ENCODE results near the gene CBARP. TPM values are rescaled to one million over a fixed set of nuclear protein-coding genes. Genes with fewer than 3 reads are reported as not detected.

CBARP gene
- total and polyA plus RNA-seq, 9 of the 15 experiments (the other 6 are each of a cell fraction or from before 2014, with no cell fraction given): 0.03 to 8.9 (median 1.2) TPM; not detected in 1

DNA sequence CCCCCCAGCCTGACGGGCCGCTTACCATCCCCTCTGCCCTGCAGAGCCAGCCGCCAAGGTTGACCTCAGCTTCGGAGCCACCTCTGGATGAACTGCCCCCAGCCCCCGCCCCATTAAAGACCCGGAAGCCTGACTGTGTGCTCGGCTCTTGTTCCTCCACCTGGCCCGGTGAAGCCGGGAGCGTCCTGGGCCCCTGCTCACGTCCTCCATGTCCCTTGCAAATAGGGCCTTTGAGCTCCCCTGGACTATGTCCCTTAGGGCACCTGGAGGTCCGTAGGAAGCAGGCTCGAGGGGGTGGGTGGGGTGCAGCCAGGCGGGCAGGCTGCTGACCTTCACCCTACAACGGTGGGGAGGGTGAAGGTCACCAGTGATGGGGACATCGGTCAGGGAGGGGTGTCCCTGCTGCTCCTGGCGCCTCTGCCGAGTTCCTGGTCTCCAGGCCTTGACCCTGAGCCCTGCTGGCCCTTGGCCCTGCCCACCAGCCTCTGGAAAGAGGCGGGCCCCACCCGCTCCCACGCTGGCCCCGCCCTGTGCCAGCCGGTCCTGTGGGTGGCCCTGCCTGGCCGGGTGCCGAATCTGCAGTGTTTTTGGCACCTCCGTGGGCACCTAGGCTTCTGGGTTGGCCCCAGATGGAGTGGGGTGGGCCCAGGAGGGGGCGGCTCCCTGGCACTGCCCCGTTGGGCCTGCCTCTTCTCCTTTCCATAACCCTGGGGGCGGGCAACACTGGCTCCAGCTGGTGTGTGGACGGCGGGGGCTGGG, 7.1 kb upstream of the CBARP start (continued):
- TF ChIP-seq RNF219 (CRISPR knock-in tag; IDR thresholded peaks at IDR 0.05) (no peak), HNRNPL (IDR thresholded peaks at IDR 0.05; ENCODE audit: low read depth, low read length) (no peak), MAFK (IDR thresholded peaks at IDR 0.05; ENCODE audit: low read length) (no peak), MTA3 (IDR thresholded peaks at IDR 0.05; ENCODE audit: borderline replicate concordance) (no peak), ELF2 (CRISPR knock-in tag; IDR thresholded peaks at IDR 0.05) (no peak), PHB2 (IDR thresholded peaks at IDR 0.05; ENCODE audit: low read depth) (no peak), FIP1L1 (IDR thresholded peaks at IDR 0.05; ENCODE audit: low read depth, low read length, poor library complexity, severe bottlenecking) (no peak), HEY1 (CRISPR knock-in tag; IDR thresholded peaks at IDR 0.05; ENCODE audit: borderline replicate concordance) (no peak), ZNF766 (CRISPR knock-in tag; conservative IDR thresholded peaks at IDR 0.05) (no peak), CCNT2 (IDR thresholded peaks at IDR 0.05; ENCODE audit: borderline replicate concordance, extremely low read depth, insufficient read length, low read depth, low read length) (peak; percentile 7), KLF10 (CRISPR knock-in tag; IDR thresholded peaks at IDR 0.05) (no peak), TAF15 (IDR thresholded peaks at IDR 0.05; ENCODE audit: low read depth, low read length) (no peak), LARP7 (IDR thresholded peaks at IDR 0.05) (no peak), RBBP5 (IDR thresholded peaks at IDR 0.05; ENCODE audit: borderline replicate concordance, insufficient read depth, low read length, poor library complexity, severe bottlenecking) (no peak), SMARCE1 (IDR thresholded peaks at IDR 0.05) (no peak), NCOA6 (IDR thresholded peaks at IDR 0.05) (no peak), TAF1 (IDR thresholded peaks at IDR 0.05; ENCODE audit: control insufficient read depth, extremely low read depth, insufficient read depth, low read length, severe bottlenecking) (no peak), JUND (IDR thresholded peaks at IDR 0.05; ENCODE audit: borderline replicate concordance, low read depth, low read length) (no peak), JUND (tag; IDR thresholded peaks at IDR 0.05; ENCODE audit: borderline replicate concordance, low read depth, low read length) (no peak), ZBTB7A (IDR thresholded peaks at IDR 0.05; ENCODE audit: borderline replicate concordance, control insufficient read depth, low read depth, low read length) (no peak)
- TF ChIP-seq, protein P1, sequence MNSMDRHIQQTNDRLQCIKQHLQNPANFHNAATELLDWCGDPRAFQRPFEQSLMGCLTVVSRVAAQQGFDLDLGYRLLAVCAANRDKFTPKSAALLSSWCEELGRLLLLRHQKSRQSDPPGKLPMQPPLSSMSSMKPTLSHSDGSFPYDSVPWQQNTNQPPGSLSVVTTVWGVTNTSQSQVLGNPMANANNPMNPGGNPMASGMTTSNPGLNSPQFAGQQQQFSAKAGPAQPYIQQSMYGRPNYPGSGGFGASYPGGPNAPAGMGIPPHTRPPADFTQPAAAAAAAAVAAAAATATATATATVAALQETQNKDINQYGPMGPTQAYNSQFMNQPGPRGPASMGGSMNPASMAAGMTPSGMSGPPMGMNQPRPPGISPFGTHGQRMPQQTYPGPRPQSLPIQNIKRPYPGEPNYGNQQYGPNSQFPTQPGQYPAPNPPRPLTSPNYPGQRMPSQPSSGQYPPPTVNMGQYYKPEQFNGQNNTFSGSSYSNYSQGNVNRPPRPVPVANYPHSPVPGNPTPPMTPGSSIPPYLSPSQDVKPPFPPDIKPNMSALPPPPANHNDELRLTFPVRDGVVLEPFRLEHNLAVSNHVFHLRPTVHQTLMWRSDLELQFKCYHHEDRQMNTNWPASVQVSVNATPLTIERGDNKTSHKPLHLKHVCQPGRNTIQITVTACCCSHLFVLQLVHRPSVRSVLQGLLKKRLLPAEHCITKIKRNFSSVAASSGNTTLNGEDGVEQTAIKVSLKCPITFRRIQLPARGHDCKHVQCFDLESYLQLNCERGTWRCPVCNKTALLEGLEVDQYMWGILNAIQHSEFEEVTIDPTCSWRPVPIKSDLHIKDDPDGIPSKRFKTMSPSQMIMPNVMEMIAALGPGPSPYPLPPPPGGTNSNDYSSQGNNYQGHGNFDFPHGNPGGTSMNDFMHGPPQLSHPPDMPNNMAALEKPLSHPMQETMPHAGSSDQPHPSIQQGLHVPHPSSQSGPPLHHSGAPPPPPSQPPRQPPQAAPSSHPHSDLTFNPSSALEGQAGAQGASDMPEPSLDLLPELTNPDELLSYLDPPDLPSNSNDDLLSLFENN (IDR thresholded peaks at IDR 0.05; ENCODE audit: low read depth in 2 of 2, low read length in 2 of 2): no peak
- TF ChIP-seq, protein P2, sequence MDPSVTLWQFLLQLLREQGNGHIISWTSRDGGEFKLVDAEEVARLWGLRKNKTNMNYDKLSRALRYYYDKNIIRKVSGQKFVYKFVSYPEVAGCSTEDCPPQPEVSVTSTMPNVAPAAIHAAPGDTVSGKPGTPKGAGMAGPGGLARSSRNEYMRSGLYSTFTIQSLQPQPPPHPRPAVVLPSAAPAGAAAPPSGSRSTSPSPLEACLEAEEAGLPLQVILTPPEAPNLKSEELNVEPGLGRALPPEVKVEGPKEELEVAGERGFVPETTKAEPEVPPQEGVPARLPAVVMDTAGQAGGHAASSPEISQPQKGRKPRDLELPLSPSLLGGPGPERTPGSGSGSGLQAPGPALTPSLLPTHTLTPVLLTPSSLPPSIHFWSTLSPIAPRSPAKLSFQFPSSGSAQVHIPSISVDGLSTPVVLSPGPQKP (CRISPR knock-in tag; IDR thresholded peaks at IDR 0.05): no peak

Measured in K562 (cell line).